Measurements from ENCODE around the gene MAN2B1. TPM values are rescaled to one million over a fixed set of nuclear protein-coding genes. Genes with fewer than 3 reads are reported as not detected.
A peak's percentile ranks its signal among the peaks of the same experiment; 100 is the strongest.

The MAN2B1 gene
- total RNA-seq, 1 donor from 2014 or later, result 98.4 TPM

- TF ChIP-seq CTCF (IDR thresholded peaks at IDR 0.05; ENCODE audit: unreplicated experiment), result no peak
- Mint-ChIP-seq H3K4me1 (ENCODE audit: unreplicated experiment) (peaks cover 25% of the 10 kb centered on the region), H3K4me3 (ENCODE audit: unreplicated experiment) (no peak overlapping the region), H3K27ac (ENCODE audit: unreplicated experiment) (no peak overlapping the region), H3K27me3 (ENCODE audit: unreplicated experiment) (peaks cover 16% of the 10 kb centered on the region), H3K9me3 (ENCODE audit: unreplicated experiment) (no peaks in the 10 kb centered on the region), H3K36me3 (ENCODE audit: low read depth, unreplicated experiment) (peaks cover 21% of the 10 kb centered on the region)
- no peak for DNase-seq (ENCODE audit: low spot score)
These were observed 1.9 kb downstream of the MAN2B1 start for GRCh38 chr19:12664406-12665280.

GRCh38 chr19:12660980-12661379, 5.6 kb downstream of the MAN2B1 start:
- TF ChIP-seq CTCF (IDR thresholded peaks at IDR 0.05; ENCODE audit: unreplicated experiment), result no peak
- Mint-ChIP-seq H3K36me3 (ENCODE audit: low read depth, unreplicated experiment) (peaks cover 22% of the 10 kb centered on the region), H3K4me1 (ENCODE audit: unreplicated experiment) (peaks cover 3% of the 10 kb centered on the region), H3K4me3 (ENCODE audit: unreplicated experiment) (no peak overlapping the region), H3K27me3 (ENCODE audit: unreplicated experiment) (peaks cover 8% of the 10 kb centered on the region), H3K27ac (ENCODE audit: unreplicated experiment) (no peak overlapping the region), H3K9me3 (ENCODE audit: unreplicated experiment) (no peaks in the 10 kb centered on the region)
- DNase-seq (ENCODE audit: low spot score), result no peak

GRCh38 chr19:12657966-12658365, 8.6 kb downstream of the MAN2B1 start:
- DNase-seq (ENCODE audit: low spot score), result no peak
- peaks cover 6% of the 10 kb centered on the region for H3K27me3 Mint-ChIP-seq (ENCODE audit: unreplicated experiment)
- H3K36me3 Mint-ChIP-seq (ENCODE audit: low read depth, unreplicated experiment), result peaks cover 24% of the 10 kb centered on the region
- H3K4me3 Mint-ChIP-seq (ENCODE audit: unreplicated experiment), result no peak overlapping the region
- H3K27ac Mint-ChIP-seq (ENCODE audit: unreplicated experiment), result no peak overlapping the region
- H3K4me1 Mint-ChIP-seq (ENCODE audit: unreplicated experiment), result no peaks in the 10 kb centered on the region
- H3K9me3 Mint-ChIP-seq (ENCODE audit: unreplicated experiment), result no peaks in the 10 kb centered on the region
- no peak for TF ChIP-seq CTCF (IDR thresholded peaks at IDR 0.05; ENCODE audit: unreplicated experiment)

GRCh38 chr19:12656899-12657571, 9.5 kb downstream of the MAN2B1 start:
- peaks cover 25% of the 10 kb centered on the region for H3K36me3 Mint-ChIP-seq (ENCODE audit: low read depth, unreplicated experiment)
- DNase-seq (ENCODE audit: low spot score), result no peak
- no peaks in the 10 kb centered on the region for H3K4me1 Mint-ChIP-seq (ENCODE audit: unreplicated experiment)
- no peak overlapping the region for H3K27ac Mint-ChIP-seq (ENCODE audit: unreplicated experiment)
- no peaks in the 10 kb centered on the region for H3K9me3 Mint-ChIP-seq (ENCODE audit: unreplicated experiment)
- TF ChIP-seq CTCF (IDR thresholded peaks at IDR 0.05; ENCODE audit: unreplicated experiment), result no peak
- H3K4me3 Mint-ChIP-seq (ENCODE audit: unreplicated experiment), result peak overlapping the region; percentile 37
- H3K27me3 Mint-ChIP-seq (ENCODE audit: unreplicated experiment), result peaks cover 5% of the 10 kb centered on the region

GRCh38 chr19:12655546-12655945, 11.0 kb downstream of the MAN2B1 start:
- H3K4me3 Mint-ChIP-seq (ENCODE audit: unreplicated experiment), result peak overlapping the region; percentile 4
- H3K27me3 Mint-ChIP-seq (ENCODE audit: unreplicated experiment), result peaks cover 5% of the 10 kb centered on the region
- no peak overlapping the region for H3K27ac Mint-ChIP-seq (ENCODE audit: unreplicated experiment)
- no peak for TF ChIP-seq CTCF (IDR thresholded peaks at IDR 0.05; ENCODE audit: unreplicated experiment)
- no peak for DNase-seq (ENCODE audit: low spot score)
- H3K9me3 Mint-ChIP-seq (ENCODE audit: unreplicated experiment), result no peaks in the 10 kb centered on the region
- peaks cover 32% of the 10 kb centered on the region for H3K36me3 Mint-ChIP-seq (ENCODE audit: low read depth, unreplicated experiment)
- H3K4me1 Mint-ChIP-seq (ENCODE audit: unreplicated experiment), result no peaks in the 10 kb centered on the region

All from endothelial cell (in vitro differentiated cells).